Measurements from ENCODE around the gene TICAM1.
"Not testable (repeated sequence)": the region's sequence is repeated elsewhere in the genome, so short reads cannot be mapped to it uniquely, and the experiment has no call there.

TICAM1 gene

DNA sequence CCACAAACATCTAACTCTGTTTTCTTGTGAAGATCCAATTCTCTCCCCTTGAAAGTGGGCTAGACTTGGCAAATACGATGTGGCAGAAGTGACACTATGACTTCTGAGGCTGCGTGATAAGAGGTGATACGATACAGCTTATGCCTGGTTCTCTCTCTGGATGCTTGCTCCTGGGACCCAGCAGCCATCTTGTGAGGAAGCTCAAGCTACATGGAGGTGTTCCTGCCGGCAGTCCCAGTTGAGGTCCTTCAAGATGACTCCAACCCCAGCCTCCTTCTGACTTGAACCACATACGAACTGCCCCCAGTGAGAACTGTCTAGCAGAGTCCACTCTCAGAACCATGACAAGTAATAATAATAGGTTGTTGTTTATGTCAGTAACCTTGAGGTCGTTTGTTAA is 50.7 kb downstream of the TICAM1 start:
- DNase-seq (ENCODE audit: low read depth, low spot score), result no peak
- no peak overlapping the region for H3K4me3 ChIP-seq (ENCODE audit: low read length)

DNA sequence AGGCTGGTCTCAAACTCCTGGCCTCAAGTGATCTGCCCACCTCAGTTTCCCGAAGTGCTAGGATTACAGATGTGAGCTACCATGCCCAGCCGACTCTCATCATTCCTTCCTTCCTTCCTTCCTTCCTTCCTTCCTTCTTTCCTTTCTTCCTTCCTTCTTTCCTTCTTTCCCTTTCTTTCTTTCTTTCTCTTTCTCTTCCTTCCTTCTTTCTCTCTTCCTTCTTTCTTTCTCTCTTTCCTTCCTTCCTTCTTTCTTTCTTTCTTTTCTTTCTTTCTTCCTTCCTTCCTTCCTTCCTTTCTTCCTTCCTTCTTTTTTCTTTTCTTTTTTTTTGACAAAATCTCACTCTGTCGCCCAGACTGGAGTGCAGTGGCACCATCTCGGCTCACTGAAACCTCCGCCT is 53.4 kb downstream of the TICAM1 start:
- not testable (repeated sequence) for H3K4me3 ChIP-seq (ENCODE audit: low read length); DNase-seq (ENCODE audit: low read depth, low spot score)

DNA sequence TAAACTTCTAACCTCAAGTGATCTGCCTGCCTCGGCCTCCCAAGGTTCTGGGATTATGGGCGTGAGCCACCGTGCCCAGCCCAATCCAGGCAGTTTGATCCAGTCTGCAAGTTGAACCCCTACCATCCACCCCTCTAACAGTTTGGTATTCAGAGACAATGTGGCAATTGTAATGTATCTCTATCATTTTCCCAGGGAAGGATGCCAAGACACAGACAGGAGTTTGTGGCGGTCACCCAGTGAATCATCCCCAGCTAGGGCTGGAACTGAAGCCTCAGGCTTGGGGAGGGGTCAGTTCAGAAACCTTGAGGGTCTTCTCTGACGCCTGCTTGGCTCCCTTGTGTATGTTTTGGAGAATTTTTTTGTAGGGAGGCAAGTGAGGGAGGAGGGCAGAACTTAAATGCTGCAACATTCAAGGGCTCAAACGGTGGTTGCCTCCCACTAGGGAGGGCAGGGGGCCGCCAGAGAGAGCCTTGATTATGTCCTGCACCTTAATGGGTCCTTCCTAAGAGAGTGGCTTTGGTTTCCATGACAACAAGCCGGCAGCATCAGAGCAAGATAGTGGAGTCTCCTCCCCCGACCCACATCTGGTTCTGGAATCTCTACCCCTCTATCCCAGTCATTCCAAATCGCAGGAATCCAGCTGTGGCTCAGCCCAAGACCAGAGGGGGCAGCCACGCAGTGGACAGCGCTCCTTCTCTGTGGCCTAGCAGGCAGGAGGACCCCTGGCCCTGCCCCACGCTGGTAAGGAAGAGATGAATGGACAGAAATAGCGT is 54.9 kb downstream of the TICAM1 start:
- no peak for DNase-seq (ENCODE audit: low read depth, low spot score)

DNA sequence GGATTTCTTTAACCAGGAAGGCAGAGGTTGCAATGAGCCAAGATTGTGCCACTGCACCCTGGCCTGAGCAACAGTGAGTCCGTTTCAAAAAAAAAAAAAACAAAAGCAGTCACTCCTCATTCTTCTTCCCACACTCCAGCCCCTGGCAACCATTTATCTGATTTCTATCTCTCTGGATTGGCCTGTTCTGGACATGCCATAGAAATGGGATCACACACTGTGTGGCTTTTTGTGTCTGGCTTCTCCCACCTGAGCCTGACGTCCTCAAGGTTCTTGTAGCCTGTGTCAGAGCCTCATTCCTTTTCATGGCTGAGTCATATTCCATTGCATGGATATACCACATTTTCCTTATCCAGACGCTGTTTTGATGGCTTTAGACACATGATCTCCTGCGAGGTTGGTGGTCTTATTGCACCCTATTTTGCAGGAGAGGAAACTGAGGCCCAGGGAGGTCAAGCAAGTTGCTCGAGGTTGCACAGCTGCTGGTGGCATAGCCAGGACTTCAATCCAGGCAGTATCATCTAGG is 55.8 kb downstream of the TICAM1 start:
- H3K4me3 ChIP-seq (ENCODE audit: low read length), result no peak overlapping the region
- no peak for DNase-seq (ENCODE audit: low read depth, low spot score)

More for the DNA sequence above, 54.9 kb downstream of the TICAM1 start:
- H3K4me3 ChIP-seq (ENCODE audit: low read length), result no peak overlapping the region

DNA sequence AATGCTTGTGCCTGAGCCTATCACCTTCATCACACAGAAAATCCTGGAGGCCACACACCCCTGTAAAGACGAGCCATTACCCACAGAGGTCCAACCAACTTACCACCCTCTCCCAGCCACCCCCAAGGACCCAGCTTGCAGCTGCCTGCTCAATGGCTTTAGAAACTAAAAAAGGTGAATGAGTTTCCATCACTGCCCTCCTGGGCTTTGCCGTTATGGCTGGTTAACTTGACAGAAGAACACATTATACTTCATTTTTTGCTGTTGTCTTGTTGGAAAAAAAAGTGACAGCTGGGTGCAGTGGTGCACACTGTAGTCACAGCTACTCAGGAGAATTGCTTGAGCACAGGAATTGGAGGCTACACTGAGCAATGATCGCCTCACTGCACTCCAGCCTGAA is 57.4 kb downstream of the TICAM1 start:
- no peak overlapping the region for H3K4me3 ChIP-seq (ENCODE audit: low read length)
- no peak for DNase-seq (ENCODE audit: low read depth, low spot score)

DNA sequence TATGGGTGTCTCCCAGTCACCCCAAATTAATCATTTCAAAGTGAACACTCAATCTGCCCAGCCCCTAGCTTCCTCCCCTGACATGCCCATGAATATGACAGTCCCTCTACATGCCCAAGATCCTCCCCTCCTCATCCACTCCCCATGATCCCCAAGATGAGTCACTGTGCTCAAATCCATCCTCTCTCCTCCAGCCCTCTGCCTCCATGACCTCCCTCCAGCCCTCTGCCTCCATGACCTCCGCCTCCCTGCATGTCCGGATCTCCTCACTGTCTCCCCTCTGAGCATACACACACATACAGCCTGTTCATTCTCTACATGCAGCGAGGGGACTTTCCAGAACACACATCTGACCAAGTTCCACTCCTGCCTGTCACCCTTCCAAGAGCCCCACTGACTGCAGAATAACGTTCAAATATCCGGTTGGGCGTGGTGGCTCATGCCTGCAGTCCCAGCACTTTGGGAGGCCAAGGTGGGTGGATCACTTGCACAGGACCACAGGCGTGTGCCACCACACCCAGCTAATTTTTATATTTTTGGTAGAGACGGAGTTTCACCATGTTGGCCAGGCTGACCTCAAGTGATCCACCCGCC is 58.4 kb downstream of the TICAM1 start:
- no peak overlapping the region for H3K4me3 ChIP-seq (ENCODE audit: low read length)

DNA sequence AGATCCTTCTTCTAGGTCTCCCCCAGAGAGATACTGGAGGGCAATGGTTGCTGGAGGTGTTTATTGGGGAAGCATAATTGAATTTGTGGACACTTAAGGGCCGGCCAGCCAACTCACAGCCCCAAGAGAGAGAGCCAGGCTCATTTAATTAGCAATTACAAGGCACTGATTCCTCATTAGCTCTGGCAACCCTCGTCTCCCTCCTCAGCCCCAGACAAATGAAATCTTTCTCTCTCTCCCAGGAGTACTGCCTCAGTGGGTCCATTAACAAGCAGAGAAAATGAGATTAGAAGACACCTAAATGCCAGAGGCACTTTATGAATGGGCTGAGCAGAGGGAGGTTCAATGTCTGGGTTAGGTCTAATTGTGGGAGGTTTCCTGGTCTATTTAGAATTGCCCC is 58.9 kb downstream of the TICAM1 start:
- DNase-seq (ENCODE audit: low read depth, low spot score), result no peak
- H3K4me3 ChIP-seq (ENCODE audit: low read length), result no peak overlapping the region

More for the DNA sequence above, 58.4 kb downstream of the TICAM1 start:
- DNase-seq (ENCODE audit: low read depth, low spot score), result no peak

DNA sequence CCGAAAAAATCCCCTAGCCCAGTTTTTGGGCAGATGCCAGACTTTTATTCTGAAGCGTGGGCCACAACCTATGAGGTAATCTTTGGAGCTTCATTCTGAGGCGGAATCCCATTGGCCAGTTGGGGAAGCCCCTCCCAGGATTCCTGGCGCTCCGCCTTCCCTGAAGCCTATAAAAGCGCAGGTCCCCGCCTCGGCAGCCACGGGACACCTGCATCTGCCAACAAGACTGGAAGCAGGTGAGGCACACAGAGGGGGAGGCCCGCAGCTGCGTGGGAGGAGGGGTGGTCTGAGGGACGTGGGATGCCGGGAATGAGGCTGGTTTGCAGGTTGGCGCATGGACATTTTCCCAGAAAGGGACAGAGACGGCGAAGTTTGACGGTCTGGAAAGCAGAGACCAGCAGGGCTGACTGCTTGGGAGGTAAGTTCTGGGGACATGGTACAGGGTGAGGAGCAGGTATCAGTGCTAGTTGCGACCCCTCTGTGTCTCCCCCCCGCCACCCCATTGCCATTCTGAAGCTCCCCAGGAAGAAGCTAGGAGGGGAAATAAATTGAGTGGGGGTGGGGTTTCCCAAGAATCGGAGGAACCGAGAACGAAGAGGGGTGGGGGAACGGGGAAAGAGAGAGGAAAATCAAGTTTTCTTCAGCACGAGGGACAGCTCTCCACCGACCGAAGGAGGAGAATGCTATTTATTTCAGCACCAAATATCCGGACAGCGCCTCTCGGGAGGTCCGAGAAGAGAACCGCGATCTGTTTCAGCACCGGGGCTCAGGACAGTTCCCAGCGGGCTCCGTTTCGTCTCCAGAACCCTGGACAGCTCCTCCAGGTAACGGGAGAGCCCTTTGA is 62.4 kb downstream of the TICAM1 start:
- no peak overlapping the region for H3K4me3 ChIP-seq (ENCODE audit: low read length)
- peak; percentile 90 for DNase-seq (ENCODE audit: low read depth, low spot score)

All from Jurkat, Clone E6-1 (cell line).